Breast epithelium (tissue), 3 donors: Measurements from ENCODE around the gene GLI1.

Experiments used
- CTCF ChIP-seq, 3 donors: fragments of 450-650 bp; IDR thresholded peaks; one replicate each; pipeline ENCODE4 v1.5.1; 2016 to 2017; ENCODE audit warnings: antibody characterized with exemption in 3 of 3, mild to moderate bottlenecking in 3 of 3, moderate library complexity in 3 of 3
- POLR2A ChIP-seq: fragments of 450-650 bp; IDR thresholded peaks from one replicate; pipeline ENCODE4 v1.6.1; 2016; ENCODE audit warnings: antibody characterized with exemption, mild to moderate bottlenecking, moderate library complexity
- POLR2AphosphoS5 ChIP-seq, 3 donors: sonication (generic); formaldehyde crosslinking; IDR thresholded peaks; one replicate each; pipeline ENCODE4 v1.6.1; 2017; ENCODE audit warnings: antibody characterized with exemption in 3 of 3

GRCh38 chr12:57471661-57472060 lies 12.1 kb downstream of the GLI1 start:
- no peak for TF ChIP-seq CTCF (IDR thresholded peaks at IDR 0.05)
- no peak for TF ChIP-seq POLR2AphosphoS5 (IDR thresholded peaks at IDR 0.05)
- TF ChIP-seq POLR2A: no peak
